PFSK-1 (cell line): Measurements from ENCODE around the gene BSDC1.

Source experiments
- FOXP2 ChIP-seq: optimal IDR thresholded peaks from 2 replicates; pipeline ENCODE3; 2011; ENCODE audit warnings: borderline replicate concordance, control low read depth, inconsistent platforms; ENCODE audit not compliant: insufficient read depth; ENCODE audit errors: extremely low read length, extremely low read depth
- POLR2AphosphoS5 ChIP-seq: IDR thresholded peaks from 2 replicates; pipeline ENCODE4 v1.6.1; 2012; ENCODE audit warnings: low read depth, mild to moderate bottlenecking, control low read depth, low read length, moderate library complexity
- SIN3A ChIP-seq: IDR thresholded peaks from 2 replicates; pipeline ENCODE4 v1.6.1; 2012; ENCODE audit warnings: mild to moderate bottlenecking, low read length, moderate library complexity, borderline replicate concordance; ENCODE audit not compliant: insufficient read depth
- TAF1 ChIP-seq: IDR thresholded peaks from 2 replicates; pipeline ENCODE4 v1.6.1; 2012; ENCODE audit warnings: low read length, control low read depth, borderline replicate concordance; ENCODE audit not compliant: insufficient read depth
- TF ChIP-seq, protein P1 (sequence below), 2 experiments: IDR thresholded peaks; 2 replicates each; pipeline versions ENCODE4 v1.6.1 to v1.8.0; 2011 to 2012; ENCODE audit warnings: low read depth in 2 of 2, low read length in 2 of 2, control low read depth in 1 of 2, inconsistent platforms in 1 of 2, mild to moderate bottlenecking in 1 of 2, moderate library complexity in 1 of 2; ENCODE audit not compliant: insufficient read depth in 1 of 2

BSDC1 gene

DNA sequence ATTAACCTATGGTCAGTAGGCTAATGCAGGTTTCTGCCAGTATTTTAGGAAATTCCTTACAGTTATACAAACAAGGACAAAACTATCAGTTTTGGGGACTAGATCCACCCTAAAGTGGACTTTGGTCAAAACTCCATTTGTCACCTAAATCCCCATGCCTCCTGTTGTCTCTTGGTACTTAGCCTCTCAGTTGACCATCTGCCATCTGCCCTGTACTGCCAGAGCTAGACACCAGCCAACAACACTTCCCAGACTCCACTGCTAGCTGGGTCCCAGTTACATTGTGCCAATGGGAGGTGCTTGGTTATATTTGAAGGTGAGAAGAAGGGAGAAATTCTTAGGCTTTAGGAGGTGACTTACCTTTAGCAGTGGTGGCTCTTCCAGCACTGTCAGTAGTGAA is 17.0 kb upstream of the BSDC1 start:
- TF ChIP-seq TAF1, result no peak
- no peak for TF ChIP-seq SIN3A
- no peak for TF ChIP-seq POLR2AphosphoS5
- no peak for TF ChIP-seq FOXP2
- TF ChIP-seq, protein P1, sequence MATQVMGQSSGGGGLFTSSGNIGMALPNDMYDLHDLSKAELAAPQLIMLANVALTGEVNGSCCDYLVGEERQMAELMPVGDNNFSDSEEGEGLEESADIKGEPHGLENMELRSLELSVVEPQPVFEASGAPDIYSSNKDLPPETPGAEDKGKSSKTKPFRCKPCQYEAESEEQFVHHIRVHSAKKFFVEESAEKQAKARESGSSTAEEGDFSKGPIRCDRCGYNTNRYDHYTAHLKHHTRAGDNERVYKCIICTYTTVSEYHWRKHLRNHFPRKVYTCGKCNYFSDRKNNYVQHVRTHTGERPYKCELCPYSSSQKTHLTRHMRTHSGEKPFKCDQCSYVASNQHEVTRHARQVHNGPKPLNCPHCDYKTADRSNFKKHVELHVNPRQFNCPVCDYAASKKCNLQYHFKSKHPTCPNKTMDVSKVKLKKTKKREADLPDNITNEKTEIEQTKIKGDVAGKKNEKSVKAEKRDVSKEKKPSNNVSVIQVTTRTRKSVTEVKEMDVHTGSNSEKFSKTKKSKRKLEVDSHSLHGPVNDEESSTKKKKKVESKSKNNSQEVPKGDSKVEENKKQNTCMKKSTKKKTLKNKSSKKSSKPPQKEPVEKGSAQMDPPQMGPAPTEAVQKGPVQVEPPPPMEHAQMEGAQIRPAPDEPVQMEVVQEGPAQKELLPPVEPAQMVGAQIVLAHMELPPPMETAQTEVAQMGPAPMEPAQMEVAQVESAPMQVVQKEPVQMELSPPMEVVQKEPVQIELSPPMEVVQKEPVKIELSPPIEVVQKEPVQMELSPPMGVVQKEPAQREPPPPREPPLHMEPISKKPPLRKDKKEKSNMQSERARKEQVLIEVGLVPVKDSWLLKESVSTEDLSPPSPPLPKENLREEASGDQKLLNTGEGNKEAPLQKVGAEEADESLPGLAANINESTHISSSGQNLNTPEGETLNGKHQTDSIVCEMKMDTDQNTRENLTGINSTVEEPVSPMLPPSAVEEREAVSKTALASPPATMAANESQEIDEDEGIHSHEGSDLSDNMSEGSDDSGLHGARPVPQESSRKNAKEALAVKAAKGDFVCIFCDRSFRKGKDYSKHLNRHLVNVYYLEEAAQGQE (IDR thresholded peaks at IDR 0.05; ENCODE audit: insufficient read depth in 1 of 2, low read depth in 2 of 2, low read length in 2 of 2), result no peak

DNA sequence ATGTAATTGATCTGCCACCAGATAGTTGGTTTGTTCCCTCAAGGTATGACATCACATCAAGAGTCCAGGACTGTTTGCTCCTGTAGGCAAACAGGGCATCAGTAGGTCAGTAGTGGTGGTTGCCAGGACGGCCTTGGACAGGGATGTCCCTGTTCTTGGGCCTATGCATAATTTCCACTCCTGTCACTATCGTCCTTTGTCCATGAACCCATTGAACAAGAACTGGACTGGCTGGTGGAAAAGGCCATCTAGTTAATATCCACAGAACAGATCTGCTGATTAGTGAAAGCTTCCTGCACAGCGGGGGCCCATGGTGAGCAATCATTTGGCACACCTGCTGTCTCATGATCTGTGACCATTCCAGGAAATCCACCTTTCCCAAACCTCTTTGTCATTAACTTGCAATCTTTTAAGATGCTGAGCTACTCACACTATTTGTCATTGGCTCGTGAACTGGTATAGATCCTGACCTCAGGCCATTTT is 12.4 kb upstream of the BSDC1 start:
- TF ChIP-seq FOXP2 (no peak), POLR2AphosphoS5 (no peak), TAF1 (no peak), SIN3A (no peak)
- TF ChIP-seq, protein P1 (IDR thresholded peaks at IDR 0.05; ENCODE audit: insufficient read depth in 1 of 2, low read depth in 2 of 2, low read length in 2 of 2), result no peak

DNA sequence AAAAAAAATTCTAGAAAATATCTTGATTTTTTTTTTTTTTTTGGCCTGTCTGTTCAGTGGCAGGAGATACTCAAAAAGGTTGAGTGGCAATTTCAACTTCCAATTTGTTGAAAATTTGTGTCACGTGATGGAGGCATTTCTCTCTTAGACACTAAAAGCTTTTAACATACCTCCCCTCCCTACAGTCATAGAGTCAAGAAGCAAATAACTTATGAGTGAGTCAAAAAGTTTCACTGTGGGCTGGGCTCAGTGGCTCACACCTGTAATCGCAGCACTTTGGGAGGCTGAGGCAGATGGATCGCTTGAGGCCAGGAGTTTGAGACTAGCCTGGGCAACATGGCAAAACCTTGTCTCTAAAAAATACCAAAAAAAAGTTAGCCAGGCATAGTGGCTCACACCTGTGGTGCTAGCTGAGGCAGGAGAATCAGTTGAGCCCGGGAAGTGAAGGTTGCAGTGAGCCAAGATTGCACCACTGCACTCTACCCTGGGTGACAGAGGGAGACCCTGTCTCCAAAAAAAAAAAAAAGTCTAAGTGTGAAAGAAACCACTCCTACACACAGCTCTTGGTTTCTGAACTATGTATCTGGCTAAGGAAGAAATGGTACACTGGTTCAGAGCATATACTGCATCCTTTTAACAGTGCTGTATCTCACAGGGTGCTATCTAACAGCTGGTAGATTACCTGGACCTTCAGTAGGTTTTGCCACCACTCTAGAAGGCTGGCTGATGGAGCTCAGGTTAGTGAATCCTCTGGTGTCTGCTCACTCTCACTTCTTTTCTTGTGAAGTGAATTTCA is 11.6 kb upstream of the BSDC1 start:
- TF ChIP-seq, protein P1 (IDR thresholded peaks at IDR 0.05; ENCODE audit: insufficient read depth in 1 of 2, low read depth in 2 of 2, low read length in 2 of 2), result no peak
- TF ChIP-seq FOXP2 (no peak), POLR2AphosphoS5 (no peak), SIN3A (no peak), TAF1 (no peak)

DNA sequence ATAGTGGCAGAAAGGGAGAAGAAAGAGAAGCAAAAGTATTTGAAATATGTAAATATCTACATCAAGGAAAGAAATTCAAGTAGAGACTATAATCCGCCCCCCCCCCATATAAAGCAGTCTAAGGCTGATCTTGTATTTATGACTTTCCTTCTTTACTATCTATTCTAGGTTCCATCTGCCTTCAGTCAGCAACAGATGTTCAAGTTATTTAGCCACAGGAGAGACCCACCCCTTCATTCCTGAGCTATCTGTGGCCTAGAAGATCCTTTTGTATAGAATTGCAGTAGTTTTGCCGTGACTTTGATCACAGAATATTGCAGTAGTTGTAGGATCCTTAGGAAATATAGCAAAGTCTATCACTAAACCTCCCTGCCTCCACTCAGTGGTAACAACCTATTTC is 10.7 kb upstream of the BSDC1 start:
- TF ChIP-seq POLR2AphosphoS5 (no peak), TAF1 (no peak), SIN3A (no peak), FOXP2 (no peak)
- TF ChIP-seq, protein P1 (IDR thresholded peaks at IDR 0.05; ENCODE audit: insufficient read depth in 1 of 2, low read depth in 2 of 2, low read length in 2 of 2), result no peak
